ENCODE measurements around the gene TUBB. TPM values are rescaled to one million over a fixed set of nuclear protein-coding genes. Genes with fewer than 3 reads are reported as not detected.
A peak's percentile ranks its signal among the peaks of the same experiment; 100 is the strongest.

TUBB gene
- total RNA-seq, result 100 to 1,000 TPM; 342 to 378 TPM
- long read RNA-seq, donor 1, transcript TUBB-205 (4 exons, 2,670 nt), result major isoform, 268 of 355 reads
- long read RNA-seq, donor 1, partial matches to known transcripts, result 76 of 355 reads
- long read RNA-seq, donor 1, other reads (novel, unspliced or antisense), result 10 of 355 reads
- long read RNA-seq, donor 2, transcript TUBB-205 (4 exons, 2,670 nt), result major isoform, 3,367 of 3,600 reads
- long read RNA-seq, donor 2, partial matches to known transcripts, result 203 of 3,600 reads
- long read RNA-seq, donor 2, other reads (novel, unspliced or antisense), result 28 of 3,600 reads

DNA sequence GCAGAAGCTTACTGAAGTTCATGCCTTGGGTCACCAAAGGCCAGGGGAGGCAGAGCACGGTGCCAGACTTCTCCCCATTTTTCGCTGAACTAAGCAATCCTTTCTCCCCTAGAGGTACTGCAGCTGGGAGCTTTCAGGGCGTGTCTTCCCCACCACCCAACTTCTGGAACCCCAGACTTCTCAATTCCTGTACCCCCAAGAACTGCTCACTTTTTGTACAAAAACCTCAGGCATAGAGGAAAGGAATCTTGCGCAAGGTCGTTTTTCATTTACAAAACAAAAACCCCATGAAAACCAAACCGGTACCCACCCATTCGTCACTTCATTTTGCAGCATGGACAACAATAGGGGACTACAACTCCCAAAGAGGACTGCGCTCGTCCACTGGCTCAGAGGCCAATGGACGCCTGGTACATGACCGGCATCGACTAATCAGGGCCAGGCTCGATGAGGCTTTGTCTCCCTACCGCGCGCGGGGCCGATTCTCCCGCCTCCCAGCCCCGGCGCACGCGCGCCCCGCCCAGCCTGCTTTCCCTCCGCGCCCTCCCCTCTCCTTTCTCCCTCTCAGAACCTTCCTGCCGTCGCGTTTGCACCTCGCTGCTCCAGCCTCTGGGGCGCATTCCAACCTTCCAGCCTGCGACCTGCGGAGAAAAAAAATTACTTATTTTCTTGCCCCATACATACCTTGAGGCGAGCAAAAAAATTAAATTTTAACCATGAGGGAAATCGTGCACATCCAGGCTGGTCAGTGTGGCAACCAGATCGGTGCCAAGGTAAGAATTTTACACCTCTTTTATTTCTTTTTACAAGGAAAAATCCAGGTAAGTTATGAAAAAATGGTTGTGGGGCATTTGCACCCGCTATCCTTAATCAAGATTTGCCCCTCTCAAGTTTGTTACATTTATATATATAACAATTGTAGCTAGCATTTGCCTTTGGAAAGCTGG, at the start of gene TUBB:
TUBB (plus strand) TSS at position 562 of the 947 bp plus-strand sequence; CDS start at position 717, 155 bp downstream.
- intact Hi-C loops (cut with DNase I), result loop anchor here (2.0 to 10.0 kb wide), 2 partner anchors 31 to 95 kb away; partner anchors contain the start of gene ATAT1 (in 1 of the 2)
- peak; percentile 99 for DNase-seq (ENCODE audit: low spot score)

DNA sequence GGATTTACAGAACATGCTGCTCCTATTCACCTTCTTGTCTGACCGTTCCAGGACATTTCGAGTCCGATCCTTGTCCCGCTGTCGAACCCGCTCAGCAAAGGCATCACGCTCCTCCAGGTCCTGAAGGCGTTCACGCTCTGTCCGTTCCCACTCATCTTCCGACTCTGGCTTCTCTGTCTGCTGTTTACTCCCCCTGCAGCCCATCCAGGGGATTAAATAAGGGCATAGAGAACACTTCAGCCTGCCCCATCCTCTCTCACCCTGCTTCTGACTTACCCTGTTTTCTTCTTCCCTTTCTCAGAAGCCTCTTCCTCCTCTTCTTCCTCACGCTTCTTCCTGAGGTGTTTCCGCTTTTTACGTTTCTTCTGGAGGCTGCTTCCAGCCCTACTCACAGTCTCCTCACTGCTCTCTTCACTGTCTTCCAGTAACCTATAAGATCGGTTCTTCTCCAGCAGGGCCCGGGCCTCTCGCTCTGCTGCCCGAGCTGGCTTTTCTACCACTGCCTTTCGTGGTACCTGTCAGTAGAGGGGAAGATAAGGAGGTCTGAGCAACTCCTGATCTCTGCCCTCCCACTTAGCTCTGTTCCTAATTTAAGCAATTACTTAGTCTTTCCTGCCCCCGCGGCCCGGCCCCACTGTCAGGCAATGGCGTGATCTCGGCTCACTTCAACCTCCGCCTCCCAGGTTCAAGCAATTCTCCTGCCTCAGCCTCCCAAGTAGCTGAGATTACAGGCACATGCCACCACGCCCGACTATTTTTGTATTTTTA, 49.2 kb upstream of the TUBB start:
- intact Hi-C loops (cut with DNase I), result no loop called here
- DNase-seq (ENCODE audit: low spot score), result no peak

DNA sequence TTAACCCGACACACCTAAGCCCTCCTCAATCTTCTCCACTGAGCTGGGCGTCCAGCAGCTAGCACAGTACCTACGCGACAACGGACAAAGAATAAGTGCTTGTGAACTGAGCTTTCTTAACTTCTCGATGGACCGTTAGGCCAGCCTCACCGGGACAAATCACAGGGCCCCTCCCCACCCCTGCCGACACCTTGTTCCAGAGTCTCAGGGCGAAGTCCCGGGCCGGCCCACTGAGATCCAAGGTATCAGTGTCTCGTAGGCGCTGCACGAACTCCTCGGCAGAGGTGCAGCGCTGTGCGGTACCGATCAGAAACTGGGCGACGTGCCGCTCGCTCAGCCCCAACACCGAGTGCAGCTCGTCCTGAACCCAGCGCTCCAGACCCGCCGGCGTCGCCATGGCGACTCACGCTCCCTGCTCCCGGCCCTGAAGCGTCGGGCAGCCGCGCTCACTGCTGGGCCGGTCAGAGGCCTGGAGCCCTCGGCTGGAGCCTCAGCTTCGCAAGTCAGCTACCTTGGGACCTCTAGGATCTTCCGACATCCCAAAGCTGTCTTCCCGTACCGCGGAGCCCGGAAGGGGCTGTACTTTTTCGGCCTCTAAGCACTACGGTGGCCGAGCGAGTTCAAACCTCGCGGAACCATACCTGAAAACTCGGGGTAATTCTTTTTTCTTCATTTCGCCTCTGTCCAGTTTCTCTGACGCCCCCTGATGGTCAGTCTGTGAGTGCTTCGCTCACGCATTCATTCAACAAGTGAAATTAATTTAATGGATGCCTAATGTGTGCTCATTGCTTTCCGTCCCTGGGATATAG, 47.5 kb upstream of the TUBB start, which contains the start of gene DHX16:
DHX16 (minus strand) TSS at position 562 of the 809 bp plus-strand sequence; CDS start at position 397, 165 bp downstream.
- intact Hi-C loops (cut with DNase I), result no loop called here
- peak; percentile 99 for DNase-seq (ENCODE audit: low spot score)

DNA sequence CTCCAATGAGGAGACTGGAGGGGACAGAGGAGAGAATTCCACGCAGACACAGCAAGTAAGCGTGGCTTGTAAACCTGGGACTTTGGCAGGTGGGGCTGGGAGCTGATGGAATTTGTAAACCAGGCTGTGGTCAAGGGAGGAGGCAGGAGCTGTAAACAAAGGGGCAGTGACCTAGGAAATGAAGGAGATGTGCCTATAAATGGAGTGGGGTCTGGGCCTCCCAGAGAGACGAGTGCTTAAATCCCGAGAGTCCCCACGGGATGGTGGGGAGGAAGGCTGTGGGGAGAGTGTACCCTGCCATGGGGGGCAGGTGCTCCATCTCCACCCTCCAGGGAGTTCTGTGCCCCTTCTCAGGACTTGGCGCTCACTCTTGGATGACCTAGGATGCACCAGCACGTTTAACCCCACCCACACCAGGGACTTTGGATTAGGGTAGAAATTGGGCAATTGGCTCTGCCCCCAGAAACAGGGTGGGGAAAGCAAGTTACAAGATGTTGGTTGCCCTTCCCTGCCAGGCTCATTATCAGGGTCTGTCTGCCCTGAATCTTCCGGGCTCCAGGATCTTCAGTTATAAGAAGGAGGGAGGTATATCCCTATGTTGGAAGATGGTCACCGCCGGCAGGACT, 43.4 kb upstream of the TUBB start:
- peak; percentile 61 for DNase-seq (ENCODE audit: low spot score)
- intact Hi-C loops (cut with DNase I), result no loop called here

DNA sequence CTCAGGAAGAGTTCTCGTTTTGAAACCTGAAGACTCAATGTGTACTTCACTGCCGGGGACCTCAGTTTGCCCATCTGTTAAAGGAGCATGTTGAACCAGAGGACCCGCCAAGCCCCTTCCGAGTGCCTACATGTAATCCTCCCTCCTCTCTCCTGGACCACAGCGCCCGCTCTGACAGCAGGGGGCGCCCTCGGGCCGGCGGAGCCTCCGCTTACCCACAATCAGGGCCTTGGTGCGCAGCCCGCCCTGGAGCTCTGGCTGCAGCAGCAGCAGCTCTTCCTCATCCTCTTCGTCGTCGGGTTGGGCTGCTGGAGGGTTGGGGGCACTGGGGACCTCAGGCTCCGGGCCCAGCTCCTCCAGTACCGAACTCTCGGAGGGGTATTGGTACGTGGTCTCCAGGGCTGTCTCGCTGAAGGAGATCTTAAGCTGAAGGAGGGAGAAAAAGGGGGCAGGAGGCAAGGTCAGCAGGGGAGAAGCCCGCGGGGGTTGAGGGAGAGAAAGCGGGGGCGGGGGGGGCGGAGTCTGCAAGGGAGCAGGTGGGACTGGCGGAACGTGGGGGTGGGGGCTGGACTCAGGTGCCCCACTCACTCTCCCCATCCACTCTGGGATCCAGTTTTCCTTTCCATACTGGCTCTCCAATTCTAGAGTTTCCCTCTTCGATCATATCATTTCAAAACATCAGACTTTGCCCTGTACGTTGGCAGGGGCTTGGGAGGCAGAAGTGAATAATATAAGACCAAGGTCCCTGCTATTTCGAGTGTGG, 41.0 kb upstream of the TUBB start:
- intact Hi-C loops (cut with DNase I), result loop anchor here in 1 of 2 donors (2.0 kb wide), 1 partner anchor 44 kb away; no protein-coding TSS in a partner anchor
- peak; percentile 96 for DNase-seq (ENCODE audit: low spot score)

DNA sequence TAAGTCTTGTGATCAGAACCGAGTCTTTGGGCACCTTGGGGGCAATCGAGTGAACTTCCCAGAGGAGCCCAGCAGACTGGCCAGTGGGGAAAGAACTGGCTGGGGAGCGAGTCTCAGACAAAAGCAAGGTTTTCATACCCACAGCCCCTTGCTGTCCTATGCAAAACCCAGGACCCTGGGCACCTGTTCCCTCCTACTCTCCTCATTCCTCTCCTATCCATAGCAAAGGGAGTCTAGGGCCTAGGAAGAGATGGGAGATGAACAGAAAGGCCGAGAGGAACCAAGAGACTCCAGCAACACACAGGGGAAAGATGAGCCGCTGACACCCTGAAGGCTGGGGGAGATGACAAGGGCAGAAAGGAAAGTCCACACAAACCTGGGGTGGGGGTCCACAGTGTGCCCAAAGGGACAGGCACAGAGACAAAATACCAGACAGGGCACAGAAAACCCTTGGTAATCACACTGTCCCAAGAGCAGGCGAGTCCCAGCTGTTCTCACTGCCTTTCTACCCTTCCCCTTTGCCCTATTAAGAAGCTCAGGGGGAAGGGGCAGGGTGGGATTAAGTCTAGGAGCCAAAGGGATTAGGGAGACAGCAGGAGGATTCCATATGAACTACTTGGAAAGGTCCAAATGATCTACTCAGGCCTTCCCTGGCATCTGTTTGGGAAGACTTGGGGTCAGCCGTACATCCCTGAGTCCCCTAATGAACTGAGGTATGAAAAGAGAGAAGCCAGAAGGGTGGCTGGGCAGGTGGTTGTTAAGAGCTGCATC, 40.2 kb upstream of the TUBB start:
- no peak for DNase-seq (ENCODE audit: low spot score)

DNA sequence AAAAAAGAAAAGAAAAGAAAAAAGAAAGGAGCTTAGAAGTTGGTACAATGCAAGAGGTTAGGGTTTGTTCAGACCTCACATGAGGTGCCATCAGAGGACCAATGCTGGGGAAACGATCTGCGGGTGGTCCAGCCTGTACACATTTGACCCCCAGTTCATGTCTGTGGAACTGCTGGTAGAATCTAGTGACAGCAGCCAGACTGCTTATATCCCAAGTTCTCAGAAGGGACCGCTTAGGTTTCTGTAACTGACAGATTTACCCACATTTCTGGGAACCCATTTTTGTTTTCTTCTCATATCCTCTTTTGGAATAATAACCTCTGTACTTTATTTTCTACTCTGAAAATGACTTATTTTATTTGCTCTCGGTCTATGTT, 38.4 kb upstream of the TUBB start:
- intact Hi-C loops (cut with DNase I), result loop anchor here in 1 of 2 donors (2.0 kb wide), 1 partner anchor 41 kb away; no protein-coding TSS in a partner anchor
- DNase-seq (ENCODE audit: low spot score), result no peak

More for the DNA sequence above, 40.2 kb upstream of the TUBB start:
- intact Hi-C loops (cut with DNase I), result loop anchor here in 1 of 2 donors (2.0 kb wide), 1 partner anchor 43 kb away; no protein-coding TSS in a partner anchor

DNA sequence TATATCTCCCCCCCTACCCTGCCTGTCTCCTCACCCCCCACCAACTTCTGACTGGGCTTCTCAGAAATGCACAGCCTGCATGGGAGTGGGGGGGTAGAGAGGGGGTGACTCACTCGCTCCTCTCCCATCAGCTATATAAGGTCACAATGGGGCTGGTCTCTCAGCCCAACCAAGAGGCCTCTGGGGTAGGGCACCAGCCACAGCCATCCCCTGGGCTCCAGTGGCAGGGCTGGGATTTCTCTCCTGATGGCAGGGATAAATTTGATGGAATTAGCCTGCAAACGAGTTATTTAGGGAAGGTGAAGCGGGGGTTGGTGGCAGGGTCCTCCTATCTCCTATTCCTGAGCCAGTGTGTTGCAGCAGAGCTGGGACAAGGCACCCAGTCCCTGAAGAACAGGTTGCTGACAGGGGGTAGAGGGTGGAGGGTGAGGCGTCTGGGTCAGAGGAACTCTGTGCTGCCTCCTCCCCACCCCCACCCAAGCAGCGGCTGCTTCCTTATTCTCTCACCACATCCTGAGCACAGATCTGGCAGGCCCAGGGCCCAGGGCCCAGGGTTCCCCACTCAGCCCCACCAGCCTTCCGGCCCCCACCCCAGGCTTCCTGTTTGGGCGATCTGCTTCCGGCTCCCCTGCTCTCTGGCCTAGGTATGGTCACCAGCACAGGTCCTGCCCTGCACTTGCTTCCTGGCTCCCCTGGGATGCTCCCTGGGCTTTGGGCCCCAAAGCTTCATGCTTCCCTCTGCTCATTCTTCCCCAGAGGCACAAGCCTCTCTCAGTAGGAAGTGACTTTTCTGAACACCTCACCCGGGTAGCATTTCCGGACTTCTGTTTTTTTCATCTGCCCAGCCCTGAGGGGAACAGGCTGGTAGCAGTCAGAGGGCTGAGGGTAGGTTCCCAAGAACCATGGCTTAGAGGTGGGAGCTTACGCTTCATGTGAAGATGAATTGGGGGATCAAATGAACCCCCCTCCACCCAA, 37.7 kb upstream of the TUBB start:
- intact Hi-C loops (cut with DNase I), result loop anchor here in 1 of 2 donors (2.0 kb wide), 1 partner anchor 40 kb away; no protein-coding TSS in a partner anchor
- peak; percentile 96 for DNase-seq (ENCODE audit: low spot score)

DNA sequence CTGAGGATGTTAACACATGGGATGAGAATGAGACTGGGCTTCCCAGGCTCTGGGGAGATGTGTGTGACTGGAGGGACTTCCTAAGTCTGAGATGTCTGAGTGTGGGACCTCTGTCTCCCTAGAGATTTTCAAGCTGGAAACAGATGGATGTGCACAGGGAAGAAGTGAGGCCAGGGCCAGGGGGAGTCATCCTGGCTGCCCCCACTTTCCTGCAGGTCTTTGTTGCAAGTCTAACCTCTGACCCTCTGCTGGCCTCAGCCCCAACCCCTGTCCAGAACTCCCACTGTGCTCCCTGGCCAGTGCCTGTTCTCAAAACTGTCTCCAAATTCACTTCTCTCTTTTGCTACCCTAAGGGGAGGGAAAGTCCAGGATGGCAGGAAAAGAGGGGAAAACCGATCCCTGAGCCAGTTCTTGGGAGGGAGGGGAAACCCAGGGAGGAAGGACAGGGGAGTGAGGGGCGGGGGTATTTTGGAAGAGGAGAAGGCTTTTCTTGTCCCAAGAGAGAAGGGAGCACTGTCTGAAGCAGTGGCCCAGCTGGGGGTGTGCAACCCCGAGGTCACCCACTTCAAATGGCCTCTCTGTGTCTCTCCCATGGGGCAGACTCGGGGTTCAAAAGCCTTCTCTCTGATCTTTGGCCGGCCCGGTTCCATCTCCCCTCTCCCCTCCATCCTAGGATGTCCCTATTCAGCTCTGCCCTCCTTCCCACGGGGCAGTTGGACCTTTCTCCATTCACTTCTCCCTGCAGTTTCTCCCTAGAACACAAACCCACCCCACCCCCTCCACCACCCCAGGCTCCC, 36.8 kb upstream of the TUBB start:
- no peak for DNase-seq (ENCODE audit: low spot score)
- intact Hi-C loops (cut with DNase I), result loop anchor here in 1 of 2 donors (2.0 kb wide), 1 partner anchor 39 kb away; no protein-coding TSS in a partner anchor

DNA sequence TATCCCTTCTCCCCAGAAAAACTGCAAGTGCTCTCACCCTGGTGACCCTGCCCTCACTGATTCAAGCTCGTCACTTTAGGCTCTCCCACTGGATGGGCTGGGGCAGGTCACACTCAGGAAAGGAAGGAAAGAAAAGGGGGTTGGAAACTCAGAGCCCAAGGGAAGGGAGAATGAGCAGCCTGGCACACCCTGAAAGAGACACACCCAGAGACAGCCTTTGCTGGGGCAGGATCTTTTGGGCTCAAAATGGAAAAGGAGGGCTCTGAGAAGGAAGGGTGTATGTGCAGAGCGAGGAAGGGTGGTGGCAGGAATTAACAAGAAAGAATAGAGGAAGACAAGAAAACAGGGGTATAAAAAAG, 36.2 kb upstream of the TUBB start:
- intact Hi-C loops (cut with DNase I), result loop anchor here in 1 of 2 donors (2.0 kb wide), 1 partner anchor 39 kb away; no protein-coding TSS in a partner anchor
- peak; percentile 40 for DNase-seq (ENCODE audit: low spot score)

DNA sequence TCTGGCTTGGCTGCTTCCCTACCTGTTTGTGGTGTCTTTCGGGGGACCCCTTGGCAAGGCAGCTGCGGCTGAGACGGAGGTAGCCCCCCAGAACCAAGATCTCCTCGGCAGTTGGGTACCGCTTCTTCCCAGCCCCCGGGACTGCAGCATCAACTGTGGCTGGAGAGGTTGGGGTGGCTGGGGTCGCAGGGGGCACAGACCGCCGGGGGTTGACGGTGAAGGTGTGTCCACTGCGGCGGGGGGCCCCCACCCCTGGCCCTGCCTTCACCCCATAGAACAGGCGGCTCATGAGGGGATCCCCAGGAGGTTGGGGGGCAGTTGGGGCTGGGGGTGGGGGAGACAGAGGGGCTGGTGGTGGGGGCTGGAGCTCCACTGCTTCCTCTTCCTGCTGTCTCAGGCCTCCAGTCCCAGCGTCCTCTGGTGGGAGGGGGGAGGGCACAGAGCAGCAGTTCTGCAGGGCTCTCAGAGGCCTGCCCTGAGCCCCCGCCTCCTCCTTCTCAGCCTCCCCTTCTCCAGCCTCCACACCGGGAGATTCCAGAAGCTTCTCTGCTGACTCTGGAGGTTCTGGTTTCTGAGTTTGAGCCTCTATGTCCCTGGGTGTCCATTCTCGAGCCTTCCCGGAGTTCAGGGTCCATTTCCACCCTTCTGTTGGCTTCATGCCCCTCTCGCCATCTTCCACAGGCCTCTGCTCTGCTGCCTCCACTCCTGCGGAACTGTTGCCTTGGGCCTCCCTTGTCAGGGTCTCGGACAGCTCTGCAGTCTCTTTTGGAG, 35.6 kb upstream of the TUBB start:
- intact Hi-C loops (cut with DNase I), result no loop called here
- DNase-seq (ENCODE audit: low spot score), result peak; percentile 88

DNA sequence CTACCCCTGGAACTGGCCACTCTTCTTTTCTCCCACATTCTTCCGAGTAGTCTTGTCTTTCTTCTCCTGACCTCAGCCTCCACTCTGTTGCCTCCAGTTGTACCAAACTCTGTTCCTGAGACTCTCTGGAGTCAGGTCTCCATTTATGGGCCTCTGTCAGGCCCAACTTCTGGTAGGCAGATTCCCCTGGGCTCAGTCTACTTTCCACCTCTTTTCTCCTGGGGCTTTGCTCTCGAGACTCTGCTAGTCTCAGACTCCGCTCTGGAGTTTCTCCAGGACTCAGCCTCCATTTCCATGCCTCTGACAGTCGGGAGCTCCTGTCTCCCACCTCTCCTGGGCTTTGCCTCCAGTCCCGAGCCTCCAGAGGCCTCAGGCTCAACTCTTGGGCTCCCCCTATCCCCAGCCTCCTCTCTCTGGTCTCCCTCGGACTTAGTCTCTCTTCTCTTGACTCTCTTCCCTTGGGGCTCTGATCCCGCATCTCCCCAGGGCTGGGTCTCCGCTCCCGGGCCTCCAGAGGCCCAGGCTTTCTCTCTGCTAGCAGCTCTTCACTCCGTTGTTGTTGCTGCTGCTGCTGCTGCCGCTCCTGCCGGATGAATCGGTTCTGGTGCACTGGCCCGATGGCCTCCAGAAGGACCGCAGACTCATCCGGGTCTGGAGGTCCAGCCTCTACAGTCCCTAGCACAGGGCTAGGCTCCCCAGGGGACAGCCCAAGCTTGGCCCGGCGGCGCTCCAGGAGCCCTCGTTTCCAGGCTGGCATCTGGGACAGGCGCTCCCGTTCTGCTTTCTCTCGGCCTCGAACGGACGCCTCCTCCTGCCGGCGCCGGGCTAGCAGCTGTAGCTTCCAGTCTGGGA, 34.8 kb upstream of the TUBB start:
- peak; percentile 80 for DNase-seq (ENCODE audit: low spot score)

More for the DNA sequence above, 34.8 kb upstream of the TUBB start:
- intact Hi-C loops (cut with DNase I), result no loop called here
